ENCODE measurements around the gene MRPS34.

MRPS34 gene

GRCh38 chr16:1768767-1769401 lies 4.0 kb downstream of the MRPS34 start:
- no peak for DNase-seq

GRCh38 chr16:1768061-1768766 lies 4.7 kb downstream of the MRPS34 start:
- no peak for DNase-seq

- no peak for DNase-seq
These were observed 5.6 kb downstream of the MRPS34 start for GRCh38 chr16:1767116-1767994.

GRCh38 chr16:1766701-1767100 lies 6.2 kb downstream of the MRPS34 start:
- DNase-seq = no peak

GRCh38 chr16:1766231-1766630 lies 6.7 kb downstream of the MRPS34 start:
- DNase-seq = no peak

- no peak for DNase-seq
These were observed 7.1 kb downstream of the MRPS34 start for GRCh38 chr16:1765826-1766225.

- DNase-seq = no peak
These were observed 8.0 kb downstream of the MRPS34 start for GRCh38 chr16:1764971-1765370.

GRCh38 chr16:1763521-1764511 lies 9.1 kb downstream of the MRPS34 start:
- no peak for DNase-seq

GRCh38 chr16:1762879-1763520 lies 9.9 kb downstream of the MRPS34 start:
- no peak for DNase-seq

- no peak for DNase-seq
These were observed 10.6 kb downstream of the MRPS34 start for GRCh38 chr16:1762196-1762878.

- no peak for DNase-seq
These were observed 11.2 kb downstream of the MRPS34 start for GRCh38 chr16:1761751-1762150.

GRCh38 chr16:1760911-1761310 lies 12.0 kb downstream of the MRPS34 start:
- no peak for DNase-seq

GRCh38 chr16:1759511-1759910 lies 13.4 kb downstream of the MRPS34 start:
- no peak for DNase-seq

GRCh38 chr16:1758923-1759322 lies 14.0 kb downstream of the MRPS34 start:
- no peak for DNase-seq

- DNase-seq = no peak
These were observed 15.0 kb downstream of the MRPS34 start for GRCh38 chr16:1757714-1758461.

- no peak for DNase-seq
These were observed 18.7 kb downstream of the MRPS34 start for GRCh38 chr16:1754204-1754603.

- DNase-seq = no peak
These were observed 20.1 kb downstream of the MRPS34 start for GRCh38 chr16:1752853-1753252.

GRCh38 chr16:1751946-1752345 lies 21.0 kb downstream of the MRPS34 start:
- no peak for DNase-seq

GRCh38 chr16:1749152-1750117 lies 23.5 kb downstream of the MRPS34 start:
- no peak for DNase-seq
